Activated naive CD4-positive, alpha-beta T cell treated with anti-CD3 and anti-CD28 coated beads for 36 hours (primary cell): ENCODE results near the gene SLC9A9. TPM values are rescaled to one million over a fixed set of nuclear protein-coding genes. Genes with fewer than 3 reads are reported as not detected.
A peak's percentile ranks its signal among the peaks of the same experiment; 100 is the strongest.
"Not testable (repeated sequence)": the region's sequence is repeated elsewhere in the genome, so short reads cannot be mapped to it uniquely, and the experiment has no call there.

Source experiments
- CTCF ChIA-PET: fragments of 350-600 bp; sonication (Branson Sonifier 250); formaldehyde crosslinking; loops from one replicate; lab custom pipeline; 2021; ENCODE audit warnings: antibody characterized with exemption; lab: Charles Lee
- DNase-seq: peaks from one replicate; pipeline ENCODE4 v3.0.0-alpha.2; 2020
- H3K27ac Mint-ChIP-seq: one replicate; pipeline ENCODE4 v1.8.0; 2021; ENCODE audit warnings: mild to moderate bottlenecking, mixed read lengths
- H3K27me3 Mint-ChIP-seq: one replicate; pipeline ENCODE4 v1.8.0; 2021; ENCODE audit warnings: low read depth, mixed read lengths
- H3K36me3 Mint-ChIP-seq: one replicate; pipeline ENCODE4 v1.8.0; 2021; ENCODE audit warnings: low read depth, mixed read lengths
- H3K4me1 Mint-ChIP-seq: one replicate; pipeline ENCODE4 v1.8.0; 2021; ENCODE audit warnings: low read depth, mixed read lengths
- H3K4me3 Mint-ChIP-seq: one replicate; pipeline ENCODE4 v1.8.0; 2021; ENCODE audit warnings: mild to moderate bottlenecking, moderate library complexity, mixed read lengths
- H3K9me3 Mint-ChIP-seq: one replicate; pipeline ENCODE4 v1.8.0; 2021; ENCODE audit warnings: mixed read lengths
- intact Hi-C: fragments of 100-400 bp; cut with micrococcal nuclease; formaldehyde crosslinking; loops from one replicate; pipeline ENCODE4 v1.15.1; 2023
- total RNA-seq, 2 experiments: library from RNA; stranded (reverse); gene quantifications; one replicate each; pipeline ENCODE4 v1.2.3, GENCODE V29; 2021

The SLC9A9 gene
- total RNA-seq, 2 experiments from 2014 or later, result 0.33 to 0.49 TPM

DNA sequence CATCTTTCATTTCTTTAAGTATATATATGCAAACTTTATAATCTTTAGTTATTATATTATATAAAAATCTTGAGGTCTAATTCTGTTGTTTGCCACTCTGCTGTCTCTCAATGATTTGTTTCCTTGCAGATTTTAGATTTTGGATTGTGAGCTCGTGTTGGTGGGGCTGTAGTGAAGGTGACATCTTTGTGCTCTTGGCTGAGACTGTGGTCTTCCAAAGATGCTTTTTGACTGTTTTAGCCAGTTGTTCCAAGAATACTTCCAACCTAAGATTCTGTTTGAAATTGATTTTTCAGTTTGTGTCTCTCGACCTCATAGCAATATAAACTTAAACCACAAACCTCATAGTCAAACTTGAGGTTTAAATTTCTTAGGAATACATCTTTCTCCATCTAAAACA lies 326.5 kb downstream of the SLC9A9 start:
- Mint-ChIP-seq H3K9me3 (peaks cover 3% of the 10 kb centered on the region), H3K27ac (no peak overlapping the region), H3K4me3 (no peak overlapping the region), H3K36me3 (no peaks in the 10 kb centered on the region), H3K27me3 (no peaks in the 10 kb centered on the region), H3K4me1 (no peaks in the 10 kb centered on the region)
- CTCF ChIA-PET, result no interaction called here
- no peak for DNase-seq
- intact Hi-C loops, result no loop called here

DNA sequence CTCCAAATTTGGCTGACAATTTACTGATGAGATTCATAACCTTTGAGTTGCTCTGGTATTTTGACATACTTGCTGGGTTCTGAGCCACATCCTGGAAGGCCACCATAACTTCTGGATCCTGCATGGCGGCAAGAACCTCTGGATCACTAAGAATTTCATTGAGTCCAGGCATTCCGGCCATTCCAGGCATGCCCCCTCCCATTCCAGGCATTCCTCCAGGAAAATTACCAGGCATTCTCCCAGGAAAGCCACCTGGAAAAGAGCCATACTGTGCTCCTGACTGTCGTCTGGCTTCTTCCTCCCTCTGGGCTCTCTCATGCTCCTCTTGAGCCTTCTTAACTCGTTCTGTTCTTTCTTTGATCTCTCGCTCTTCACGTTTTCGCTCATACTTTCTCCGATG lies 331.1 kb downstream of the SLC9A9 start:
- CTCF ChIA-PET, H3K27ac Mint-ChIP-seq, H3K4me3 Mint-ChIP-seq, H3K9me3 Mint-ChIP-seq, DNase-seq, intact Hi-C loops, H3K36me3 Mint-ChIP-seq, H3K27me3 Mint-ChIP-seq, H3K4me1 Mint-ChIP-seq: not testable (repeated sequence)

DNA sequence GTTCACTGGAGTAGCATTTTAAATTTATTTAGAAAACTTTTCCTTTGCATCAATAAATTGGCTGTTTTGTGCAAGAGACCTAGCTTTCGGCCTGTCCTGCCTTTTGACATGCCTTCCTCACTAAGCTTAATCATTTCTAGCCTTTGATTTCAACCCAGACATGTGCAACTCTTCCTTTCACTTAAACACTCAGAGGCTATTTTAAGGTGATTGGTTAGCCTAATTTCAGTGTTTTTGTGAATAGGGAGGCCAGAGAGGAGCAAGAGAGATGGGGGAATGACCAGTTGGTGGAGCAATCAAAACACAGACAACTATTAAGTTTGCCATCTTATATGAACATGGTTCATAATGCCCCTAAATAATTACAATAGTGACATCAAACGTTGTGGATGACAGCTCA lies 333.4 kb downstream of the SLC9A9 start:
- DNase-seq, result no peak
- Mint-ChIP-seq H3K27ac (no peak overlapping the region), H3K36me3 (no peaks in the 10 kb centered on the region), H3K9me3 (no peaks in the 10 kb centered on the region), H3K27me3 (no peaks in the 10 kb centered on the region), H3K4me3 (no peak overlapping the region), H3K4me1 (peaks cover 3% of the 10 kb centered on the region)
- intact Hi-C loops, result no loop called here
- CTCF ChIA-PET, result no interaction called here

GRCh38 chr3:143514109-143514508 lies 334.2 kb downstream of the SLC9A9 start:
- DNase-seq, result no peak
- H3K9me3 Mint-ChIP-seq, result no peaks in the 10 kb centered on the region
- CTCF ChIA-PET, result no interaction called here
- no peaks in the 10 kb centered on the region for H3K27me3 Mint-ChIP-seq
- H3K4me1 Mint-ChIP-seq, result peaks cover 3% of the 10 kb centered on the region
- intact Hi-C loops, result no loop called here
- H3K4me3 Mint-ChIP-seq, result no peak overlapping the region
- no peak overlapping the region for H3K27ac Mint-ChIP-seq
- no peaks in the 10 kb centered on the region for H3K36me3 Mint-ChIP-seq

GRCh38 chr3:143511174-143511879 lies 336.9 kb downstream of the SLC9A9 start:
- no peak overlapping the region for H3K27ac Mint-ChIP-seq
- no peak for DNase-seq
- intact Hi-C loops, result no loop called here
- H3K9me3 Mint-ChIP-seq, result no peaks in the 10 kb centered on the region
- CTCF ChIA-PET, result no interaction called here
- no peak overlapping the region for H3K4me3 Mint-ChIP-seq
- H3K27me3 Mint-ChIP-seq, result no peaks in the 10 kb centered on the region
- no peaks in the 10 kb centered on the region for H3K36me3 Mint-ChIP-seq
- peaks cover 5% of the 10 kb centered on the region for H3K4me1 Mint-ChIP-seq

GRCh38 chr3:143510601-143511000 lies 337.7 kb downstream of the SLC9A9 start:
- no peak overlapping the region for H3K27ac Mint-ChIP-seq
- H3K4me3 Mint-ChIP-seq, result no peak overlapping the region
- DNase-seq, result peak; percentile 10
- CTCF ChIA-PET, result no interaction called here
- H3K27me3 Mint-ChIP-seq, result no peaks in the 10 kb centered on the region
- H3K36me3 Mint-ChIP-seq, result no peaks in the 10 kb centered on the region
- peaks cover 5% of the 10 kb centered on the region for H3K4me1 Mint-ChIP-seq
- H3K9me3 Mint-ChIP-seq, result no peaks in the 10 kb centered on the region
- intact Hi-C loops, result no loop called here

DNA sequence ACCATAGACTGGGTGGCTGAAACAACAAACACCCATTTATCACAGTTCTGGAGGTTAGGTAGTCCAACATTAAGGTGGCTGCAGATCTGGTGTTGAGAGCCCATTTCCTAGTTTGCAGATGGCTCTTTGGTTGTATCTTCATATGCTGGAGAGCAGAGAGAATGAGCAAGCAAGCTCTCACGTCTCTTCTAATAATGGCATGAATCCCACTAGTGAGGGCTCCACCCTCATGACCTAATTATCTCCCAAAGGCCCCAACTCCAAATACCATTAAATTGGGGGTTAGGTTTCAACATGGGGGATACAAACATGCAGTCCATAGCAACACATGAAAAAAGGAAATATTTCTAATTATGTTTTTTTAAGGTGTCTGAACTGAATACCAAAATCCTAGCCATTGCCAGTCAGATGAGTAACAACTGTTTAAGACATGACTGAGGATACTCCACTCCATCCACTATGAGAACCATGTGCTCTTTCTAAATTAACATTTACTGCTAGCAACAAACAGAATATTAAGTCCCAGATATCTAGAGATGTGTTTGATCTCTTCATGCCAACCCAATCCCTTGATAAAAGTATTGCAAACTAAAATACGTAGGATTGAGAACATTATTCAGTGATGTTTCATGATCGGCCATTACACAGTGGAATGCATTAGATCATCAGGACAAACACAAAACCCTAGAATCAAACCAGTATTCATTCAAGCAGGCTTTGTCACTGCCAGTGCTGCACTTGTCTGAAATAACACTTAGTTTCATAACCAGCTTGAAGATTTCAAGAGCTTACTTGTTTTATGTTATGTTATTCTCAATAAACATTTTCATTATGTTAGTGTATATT lies 340.3 kb downstream of the SLC9A9 start:
- CTCF ChIA-PET, result no interaction called here
- DNase-seq, result no peak
- peaks cover 5% of the 10 kb centered on the region for H3K4me1 Mint-ChIP-seq
- intact Hi-C loops, result no loop called here
- no peaks in the 10 kb centered on the region for H3K36me3 Mint-ChIP-seq
- no peaks in the 10 kb centered on the region for H3K9me3 Mint-ChIP-seq
- H3K27me3 Mint-ChIP-seq, result no peaks in the 10 kb centered on the region
- H3K4me3 Mint-ChIP-seq, result no peak overlapping the region
- H3K27ac Mint-ChIP-seq, result no peak overlapping the region

- CTCF ChIA-PET, result no interaction called here
- no peak overlapping the region for H3K4me3 Mint-ChIP-seq
- H3K9me3 Mint-ChIP-seq, result no peaks in the 10 kb centered on the region
- H3K27me3 Mint-ChIP-seq, result no peaks in the 10 kb centered on the region
- H3K36me3 Mint-ChIP-seq, result no peaks in the 10 kb centered on the region
- no peak for DNase-seq
- H3K27ac Mint-ChIP-seq, result no peak overlapping the region
- intact Hi-C loops, result no loop called here
- peaks cover 5% of the 10 kb centered on the region for H3K4me1 Mint-ChIP-seq
These were observed 342.1 kb downstream of the SLC9A9 start for GRCh38 chr3:143506190-143506589.

DNA sequence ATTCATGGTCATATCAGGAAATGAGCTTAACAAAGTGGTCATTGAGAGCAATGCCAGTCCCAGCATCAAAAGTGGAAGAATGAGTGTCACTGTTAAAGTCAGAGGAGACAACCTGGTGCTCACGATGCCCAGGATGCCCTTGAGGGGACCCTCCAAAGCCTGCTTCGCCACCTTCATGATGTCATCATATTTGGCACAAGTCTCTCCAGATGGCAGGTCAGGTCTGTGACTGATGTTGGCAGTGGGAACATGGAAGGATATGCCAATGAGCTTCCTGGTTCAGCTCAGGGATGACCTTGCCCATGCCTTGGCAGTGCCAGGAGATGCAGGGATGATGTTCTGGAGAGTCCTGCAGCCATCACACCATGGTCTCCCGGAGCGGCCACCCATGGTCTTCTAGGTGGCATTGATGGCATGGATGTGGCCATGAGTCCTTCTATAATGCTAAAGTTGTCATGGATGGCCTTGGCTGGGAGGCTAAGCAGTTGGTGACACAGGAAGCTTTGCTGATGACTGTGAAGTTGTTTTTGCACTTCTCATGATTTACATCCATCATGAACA lies 344.9 kb downstream of the SLC9A9 start:
- intact Hi-C loops, result no loop called here
- H3K4me3 Mint-ChIP-seq, result no peak overlapping the region
- no peaks in the 10 kb centered on the region for H3K27me3 Mint-ChIP-seq
- no peak overlapping the region for H3K27ac Mint-ChIP-seq
- CTCF ChIA-PET, result no interaction called here
- no peaks in the 10 kb centered on the region for H3K4me1 Mint-ChIP-seq
- H3K9me3 Mint-ChIP-seq, result no peaks in the 10 kb centered on the region
- no peaks in the 10 kb centered on the region for H3K36me3 Mint-ChIP-seq
- DNase-seq, result no peak

DNA sequence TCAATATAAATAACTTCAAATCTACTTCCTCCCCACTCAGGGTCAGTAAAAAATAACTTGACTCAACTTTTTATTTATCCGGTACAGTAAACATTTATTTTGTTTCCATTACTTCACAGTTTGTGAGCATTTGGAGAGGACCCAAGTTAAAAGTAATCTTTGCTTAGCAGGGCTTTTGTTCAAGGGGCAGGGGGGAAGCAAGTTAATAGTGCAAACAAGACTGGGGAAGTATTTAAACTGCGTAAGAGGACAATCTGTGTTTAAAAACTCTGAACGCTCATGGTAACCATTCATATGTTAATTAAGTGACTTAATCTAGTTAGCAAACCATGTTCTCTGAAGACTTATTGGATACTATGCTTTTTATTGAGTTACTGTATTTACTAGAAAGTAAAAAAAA lies 346.2 kb downstream of the SLC9A9 start:
- Mint-ChIP-seq H3K4me3 (no peak overlapping the region), H3K27ac (no peak overlapping the region), H3K9me3 (no peaks in the 10 kb centered on the region), H3K36me3 (no peaks in the 10 kb centered on the region), H3K4me1 (no peaks in the 10 kb centered on the region), H3K27me3 (no peaks in the 10 kb centered on the region)
- intact Hi-C loops, result no loop called here
- no peak for DNase-seq
- CTCF ChIA-PET, result no interaction called here

GRCh38 chr3:143497382-143497781 lies 350.9 kb downstream of the SLC9A9 start:
- CTCF ChIA-PET, result no interaction called here
- intact Hi-C loops, result no loop called here
- no peak for DNase-seq
- no peaks in the 10 kb centered on the region for H3K4me1 Mint-ChIP-seq
- H3K27ac Mint-ChIP-seq, result no peak overlapping the region
- H3K9me3 Mint-ChIP-seq, result no peaks in the 10 kb centered on the region
- peaks cover 2% of the 10 kb centered on the region for H3K36me3 Mint-ChIP-seq
- no peak overlapping the region for H3K4me3 Mint-ChIP-seq
- no peaks in the 10 kb centered on the region for H3K27me3 Mint-ChIP-seq

GRCh38 chr3:143496191-143496590 lies 352.1 kb downstream of the SLC9A9 start:
- H3K36me3 Mint-ChIP-seq, result peaks cover 2% of the 10 kb centered on the region
- intact Hi-C loops, result no loop called here
- no peaks in the 10 kb centered on the region for H3K9me3 Mint-ChIP-seq
- no peaks in the 10 kb centered on the region for H3K4me1 Mint-ChIP-seq
- no peaks in the 10 kb centered on the region for H3K27me3 Mint-ChIP-seq
- CTCF ChIA-PET, result interaction anchor here (1.2 kb wide), 1 partner anchor 43 kb away, joined by 3 read pairs; no protein-coding TSS in a partner anchor
- H3K4me3 Mint-ChIP-seq, result no peak overlapping the region
- no peak for DNase-seq
- H3K27ac Mint-ChIP-seq, result no peak overlapping the region
